GM18499 (cell line): Measurements from ENCODE around the gene TMPRSS9.

Source experiments
- ATAC-seq: cut with Tn5 transposase; IDR thresholded peaks from one replicate; pipeline ENCODE4 v1.9.1; 2021; ENCODE audit warnings: moderate number of reproducible peaks; ENCODE audit not compliant: insufficient read depth, unreplicated experiment

TMPRSS9 gene

DNA sequence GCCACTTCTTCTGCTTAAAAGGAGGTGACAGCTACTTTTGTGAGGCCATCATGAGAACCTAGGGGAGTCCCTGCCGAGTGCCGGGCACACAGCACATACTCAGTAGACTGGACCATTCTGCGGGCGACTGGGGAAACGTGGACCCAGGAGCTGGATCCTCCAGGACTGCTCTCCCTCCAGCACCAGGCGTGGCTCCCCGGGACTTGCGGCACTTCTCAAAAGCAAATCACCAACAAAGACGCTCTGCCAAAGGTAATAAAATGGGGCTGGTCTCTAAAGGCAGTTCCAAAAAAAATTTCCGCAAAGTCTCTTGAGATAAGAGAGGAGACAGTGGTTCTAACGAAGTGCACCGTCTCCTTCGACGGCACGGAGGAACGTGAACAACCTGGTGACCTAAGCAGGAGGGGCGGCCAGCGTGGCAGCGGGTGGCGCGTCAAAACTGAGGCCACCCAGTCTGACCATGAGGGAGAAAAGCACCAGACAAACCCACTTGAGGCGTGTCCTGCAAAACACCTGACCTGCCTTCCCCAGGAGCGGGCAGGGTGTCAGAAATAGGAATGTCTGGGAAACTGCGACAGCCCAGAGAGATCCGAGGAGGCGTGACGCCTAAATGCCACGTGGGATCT, 1.4 kb upstream of the TMPRSS9 start:
- no peak for ATAC-seq

DNA sequence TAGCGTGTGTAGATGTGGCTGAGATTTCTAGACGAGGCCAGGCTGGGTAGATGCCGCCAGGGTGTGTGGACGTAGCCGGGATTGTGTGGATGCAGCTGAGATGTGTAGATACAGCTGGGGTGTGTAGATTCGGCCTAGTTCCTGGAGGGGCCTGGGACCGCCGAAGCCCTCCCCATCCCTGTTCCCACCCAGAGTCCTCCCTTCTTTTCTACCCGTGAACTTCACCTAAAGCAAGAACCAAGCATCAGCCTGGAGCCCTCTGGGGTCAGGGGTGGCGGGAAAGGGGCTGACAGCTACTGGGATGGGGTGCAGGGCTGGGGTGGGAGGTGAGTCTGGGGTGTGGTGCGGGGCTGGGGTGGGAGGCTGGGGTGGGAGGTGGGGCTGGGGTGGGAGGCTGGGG, 768 bp downstream of the TMPRSS9 start:
- no peak for ATAC-seq

DNA sequence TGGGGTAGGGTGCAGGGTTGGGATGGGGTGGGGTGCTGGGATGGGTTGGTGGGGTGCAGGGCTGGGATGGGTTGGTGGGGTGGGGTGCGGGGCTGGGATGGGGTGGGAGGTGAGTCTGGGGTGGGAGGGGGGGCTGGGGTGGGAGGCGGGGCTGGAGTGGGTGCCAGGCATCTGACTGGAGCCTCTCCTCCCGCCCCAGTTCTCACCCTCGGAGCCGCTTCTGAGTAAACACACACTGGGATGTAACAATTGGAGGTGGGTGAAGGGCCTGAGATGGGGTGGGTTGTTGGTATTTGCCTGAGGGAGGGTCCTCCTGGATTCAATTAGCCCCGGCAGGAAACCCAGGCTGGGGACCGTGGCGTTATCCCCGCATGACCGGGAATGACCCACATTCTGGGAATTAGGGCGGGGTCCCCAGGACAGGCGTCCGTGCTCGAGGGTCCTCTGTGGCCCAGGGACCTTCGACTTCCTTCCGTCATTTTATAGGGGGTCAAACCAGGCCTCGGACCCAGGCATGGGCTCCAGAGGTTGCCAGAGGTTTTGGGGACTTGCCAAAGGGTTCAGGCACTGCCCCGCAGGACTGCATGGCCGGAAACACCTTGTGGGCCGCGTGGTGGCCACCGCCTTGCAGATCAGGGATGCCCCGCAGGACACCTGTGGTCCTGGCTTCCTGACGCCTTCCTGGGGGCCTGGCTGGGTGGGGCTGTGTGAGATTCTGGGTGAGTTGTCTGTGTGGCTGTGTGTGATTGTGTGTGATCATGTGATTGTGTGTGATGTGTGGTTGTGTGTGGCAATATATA, 1.4 kb downstream of the TMPRSS9 start:
- ATAC-seq = no peak

GRCh38 chr19:2362046-2362969, 2.2 kb downstream of the TMPRSS9 start:
- no peak for ATAC-seq

- no peak for ATAC-seq
These were observed 2.9 kb downstream of the TMPRSS9 start for GRCh38 chr19:2362970-2363300.

DNA sequence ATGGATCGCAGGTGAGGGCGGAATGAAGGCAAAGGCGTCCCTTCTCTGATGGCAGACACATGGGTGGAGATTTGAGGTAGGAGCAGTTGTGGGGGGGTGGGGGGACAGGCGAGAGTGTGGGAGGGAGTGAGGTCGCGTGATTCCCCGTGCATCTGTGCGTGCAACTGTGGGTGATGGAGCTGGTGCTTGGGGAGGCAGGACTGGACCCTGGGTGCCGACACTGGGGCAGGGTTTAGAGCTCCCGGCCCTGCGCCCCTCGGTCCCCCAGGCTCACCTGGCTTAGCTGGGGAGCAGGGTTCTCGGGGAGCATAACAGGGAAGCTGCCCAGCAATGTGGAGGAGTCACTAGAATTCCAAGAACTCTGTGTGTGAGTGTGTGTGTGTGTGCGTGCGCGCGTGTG, 3.4 kb downstream of the TMPRSS9 start:
- ATAC-seq = no peak

- ATAC-seq = no peak
These were observed 5.3 kb downstream of the TMPRSS9 start for GRCh38 chr19:2365201-2365970.

DNA sequence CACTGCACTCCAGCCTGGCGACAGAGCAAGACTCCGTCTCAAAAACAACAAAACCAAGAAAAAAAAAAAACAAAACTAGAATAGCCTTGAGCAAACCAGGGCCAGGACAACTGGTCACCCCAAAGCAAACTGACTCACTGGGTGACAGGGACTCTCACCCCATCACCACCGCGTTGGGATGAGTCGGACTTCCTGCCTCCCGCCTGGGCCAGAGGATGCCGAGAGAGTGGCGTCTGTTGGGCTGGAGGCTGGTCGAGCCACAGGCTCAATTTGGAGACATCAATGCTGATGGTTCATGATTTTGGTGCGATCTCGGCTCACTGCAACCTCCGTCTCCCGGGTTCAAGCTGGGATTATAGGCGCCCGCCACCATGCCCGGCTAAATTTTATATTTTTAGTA, 11.6 kb downstream of the TMPRSS9 start:
- no peak for ATAC-seq

DNA sequence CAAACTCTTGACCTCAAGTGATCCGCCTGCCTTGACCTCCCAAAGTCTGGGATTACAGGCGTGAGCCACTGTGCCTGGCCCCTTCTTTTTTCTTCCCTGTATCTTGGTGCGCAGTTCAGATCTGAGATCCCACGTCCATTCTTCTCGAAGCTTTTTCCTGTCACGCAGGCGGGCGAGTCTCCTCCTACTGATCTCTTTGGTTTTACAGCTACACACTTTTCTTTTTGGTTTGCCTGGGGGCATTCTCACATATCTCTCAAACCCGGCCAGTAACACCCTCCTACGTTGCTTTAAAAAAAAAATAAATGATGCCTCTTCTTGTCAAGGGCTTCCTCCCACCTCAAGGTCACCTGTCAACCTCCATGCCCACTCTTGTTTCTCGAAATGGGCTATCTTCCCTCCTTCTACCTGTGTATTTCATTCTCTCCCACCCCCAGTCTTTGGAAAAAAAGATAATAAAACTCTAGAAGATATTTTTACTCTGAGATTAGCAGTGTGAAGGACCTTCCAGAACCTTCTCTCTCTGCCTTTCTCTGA, 12.1 kb downstream of the TMPRSS9 start:
- no peak for ATAC-seq

DNA sequence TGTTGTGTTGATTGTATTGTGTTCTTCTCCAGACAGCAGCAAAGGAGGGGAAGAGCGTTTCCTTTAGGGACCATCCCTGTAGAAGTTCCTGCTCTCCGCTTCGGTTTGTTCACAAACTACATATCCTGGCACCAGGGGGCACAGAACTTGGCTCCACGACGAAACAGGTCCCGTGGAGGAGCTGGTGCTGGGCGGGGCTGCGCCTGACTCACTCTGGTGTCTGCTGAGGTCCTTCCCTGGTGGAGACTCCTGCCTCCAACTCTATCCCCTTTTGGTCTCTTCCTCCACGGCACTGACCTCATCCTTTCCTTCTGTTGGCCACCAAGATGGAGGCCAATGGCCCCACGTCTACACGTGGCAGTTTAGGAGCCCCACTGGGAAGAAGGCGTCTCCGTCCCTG, 14.7 kb downstream of the TMPRSS9 start:
- ATAC-seq = no peak

GRCh38 chr19:2375353-2376121, 15.5 kb downstream of the TMPRSS9 start:
- no peak for ATAC-seq

DNA sequence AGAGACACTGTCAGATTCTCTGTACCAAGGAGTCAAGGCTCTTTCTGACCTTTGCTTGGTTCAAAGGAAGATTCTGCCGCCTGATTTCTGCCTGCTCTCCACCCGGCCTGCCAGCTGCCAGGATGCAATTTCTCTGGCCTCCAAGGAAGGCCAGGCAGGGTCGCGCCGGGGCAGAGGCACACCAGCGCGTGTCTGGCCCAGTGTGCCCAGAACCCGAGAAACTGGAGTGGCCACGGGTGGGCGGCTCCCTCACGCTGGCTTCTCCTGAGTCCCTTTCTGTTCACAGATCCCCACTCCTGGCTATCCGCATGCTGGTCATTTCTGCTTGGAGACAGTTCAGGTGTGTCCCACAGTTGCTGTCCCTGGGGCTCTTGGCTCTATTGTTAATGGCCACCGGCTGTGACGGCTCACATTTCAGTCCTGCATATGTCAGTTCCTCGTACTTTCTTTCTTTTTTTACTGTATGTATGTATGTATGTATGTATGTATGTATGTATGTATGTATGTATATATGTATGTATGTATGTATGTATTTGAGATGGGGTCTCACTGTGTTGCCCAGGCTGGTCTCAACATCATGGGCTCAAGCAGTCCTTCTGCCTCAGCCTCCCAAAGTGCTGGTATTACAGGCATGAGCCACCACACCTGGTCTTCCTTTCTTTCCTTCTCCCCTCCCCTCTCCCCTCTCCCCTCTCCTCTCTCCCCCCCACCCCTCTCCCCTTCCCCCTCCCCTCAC, 16.9 kb downstream of the TMPRSS9 start:
- ATAC-seq = no peak

GRCh38 chr19:2380567-2380966, 20.5 kb downstream of the TMPRSS9 start:
- ATAC-seq = no peak

- ATAC-seq = no peak
These were observed 21.2 kb downstream of the TMPRSS9 start for GRCh38 chr19:2381148-2381820.

- no peak for ATAC-seq
These were observed 22.6 kb downstream of the TMPRSS9 start for GRCh38 chr19:2382530-2383222.

- ATAC-seq = no peak
These were observed 25.1 kb downstream of the TMPRSS9 start for GRCh38 chr19:2385053-2385721.
